GM12873 (cell line): Measurements from ENCODE around the gene PARD3B.

Experiments
- CTCF ChIP-seq: IDR thresholded peaks from 2 replicates; pipeline ENCODE4 v1.5.1; 2012; ENCODE audit warnings: low read depth, mild to moderate bottlenecking, moderate library complexity, low read length, control low read depth; ENCODE audit not compliant: insufficient read depth; ENCODE audit errors: missing control alignments

Gene PARD3B

GRCh38 chr2:204835786-204836185 lies 290.5 kb downstream of the PARD3B start:
- TF ChIP-seq CTCF, result no peak

GRCh38 chr2:204840504-204840903 lies 295.2 kb downstream of the PARD3B start:
- TF ChIP-seq CTCF, result no peak

GRCh38 chr2:204842068-204842467 lies 296.8 kb downstream of the PARD3B start:
- no peak for TF ChIP-seq CTCF

- no peak for TF ChIP-seq CTCF
Observed at GRCh38 chr2:204842661-204843485, 297.6 kb downstream of the PARD3B start.

- TF ChIP-seq CTCF, result no peak
Observed at GRCh38 chr2:204846471-204846870, 301.2 kb downstream of the PARD3B start.

GRCh38 chr2:204849892-204850291 lies 304.6 kb downstream of the PARD3B start:
- no peak for TF ChIP-seq CTCF

- TF ChIP-seq CTCF, result no peak
Observed at GRCh38 chr2:204850581-204850980, 305.3 kb downstream of the PARD3B start.
